Umbilical cord (tissue), 2 donors: ENCODE data around the gene SERF1B. TPM values are rescaled to one million over a fixed set of nuclear protein-coding genes. Genes with fewer than 3 reads are reported as not detected.
"Not testable (repeated sequence)": the region's sequence is repeated elsewhere in the genome, so short reads cannot be mapped to it uniquely, and the experiment has no call there.

ENCODE experiments used
- DNase-seq: peaks from one replicate; pipeline ENCODE4 v3.0.0-alpha.2; 2015; ENCODE audit warnings: low spot score
- total RNA-seq: library from RNA; depleted of rRNA; stranded (reverse); fragments of >200 nt; gene quantifications from one replicate; pipeline ENCODE4 v1.2.3, GENCODE V29; 2014; ENCODE audit warnings: low replicate concordance; ENCODE audit not compliant: insufficient read depth

Gene SERF1B
- 14.2 TPM for total RNA-seq

DNA sequence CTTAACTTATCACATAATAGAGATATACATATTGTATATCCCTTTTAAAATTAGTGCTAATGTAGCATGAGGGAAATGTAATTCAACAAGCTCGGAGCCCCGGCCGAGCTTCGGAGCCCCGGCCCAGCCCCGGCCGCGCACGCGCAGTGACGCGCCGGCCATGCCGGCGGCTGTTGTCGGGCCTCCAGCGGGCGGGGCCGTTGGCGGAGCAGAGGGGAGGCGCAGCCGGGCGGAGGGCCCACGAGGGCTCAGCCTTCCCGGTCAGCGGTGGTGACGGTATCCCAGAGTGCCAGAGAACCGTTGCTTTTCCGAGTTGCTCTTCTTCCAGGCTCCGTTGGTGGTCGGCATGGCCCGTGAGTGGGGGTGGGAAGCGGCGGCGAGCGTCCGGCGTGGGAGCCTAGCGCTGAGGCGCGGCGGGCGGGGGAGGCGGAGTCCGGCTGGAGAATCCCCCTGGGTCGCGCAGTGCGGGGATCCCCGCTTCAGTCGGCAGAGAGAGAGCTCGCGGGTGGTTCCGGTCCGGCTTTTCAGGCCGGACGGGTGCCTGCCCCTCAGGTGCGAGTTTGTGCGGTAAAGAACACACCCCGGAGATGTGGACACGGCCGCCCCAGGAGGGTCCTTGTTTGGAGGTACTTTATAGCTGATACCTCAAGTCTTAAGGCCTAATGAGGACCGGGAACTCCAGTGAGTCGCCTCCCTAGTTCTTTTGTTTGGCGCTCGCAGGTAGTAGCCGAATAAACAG lies at the start of gene SERF1B:
TSS of gene SERF1B (plus strand) at position 146 of the 739 bp plus-strand sequence. CDS start at position 347, 201 bp downstream.
- DNase-seq, result not testable (repeated sequence)

DNA sequence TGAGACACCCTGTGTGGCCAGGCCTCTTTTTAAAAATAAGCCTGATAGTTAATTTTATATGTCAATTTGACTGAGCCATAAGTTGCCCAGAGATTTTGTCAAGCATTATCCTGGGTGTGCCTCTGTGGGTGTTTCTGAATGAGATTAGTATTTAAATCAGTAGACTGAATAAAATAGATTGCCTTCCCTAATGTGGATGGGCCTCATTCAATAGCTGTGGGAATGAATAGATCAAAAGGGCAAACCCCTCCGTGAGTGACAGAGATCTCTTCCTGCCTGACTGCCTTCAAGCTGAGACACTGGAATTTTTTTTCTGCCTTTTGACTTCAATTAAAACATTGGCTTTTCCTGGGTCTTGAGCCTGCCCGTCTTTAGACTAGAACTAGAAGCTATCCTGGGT lies 33.3 kb upstream of the SERF1B start:
- not testable (repeated sequence) for DNase-seq

DNA sequence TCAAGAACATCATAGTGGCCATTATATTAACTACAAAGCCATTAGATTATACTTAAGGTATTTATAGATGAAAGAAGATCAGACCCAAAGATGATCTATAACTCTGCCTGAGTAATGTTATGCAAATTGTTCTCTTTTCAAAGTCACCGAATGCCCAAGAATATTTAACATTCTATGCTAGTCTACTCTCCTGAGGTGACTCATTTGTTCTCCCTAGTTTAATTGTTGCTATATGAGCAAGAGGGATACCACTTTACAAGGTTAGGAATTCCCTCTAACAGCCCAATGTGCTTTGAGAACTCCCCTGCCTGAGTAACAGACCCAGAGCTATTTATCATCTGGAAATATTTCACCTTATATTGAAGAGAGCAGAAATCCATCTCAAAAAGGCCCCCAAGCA lies 29.5 kb upstream of the SERF1B start:
- DNase-seq, result not testable (repeated sequence)

DNA sequence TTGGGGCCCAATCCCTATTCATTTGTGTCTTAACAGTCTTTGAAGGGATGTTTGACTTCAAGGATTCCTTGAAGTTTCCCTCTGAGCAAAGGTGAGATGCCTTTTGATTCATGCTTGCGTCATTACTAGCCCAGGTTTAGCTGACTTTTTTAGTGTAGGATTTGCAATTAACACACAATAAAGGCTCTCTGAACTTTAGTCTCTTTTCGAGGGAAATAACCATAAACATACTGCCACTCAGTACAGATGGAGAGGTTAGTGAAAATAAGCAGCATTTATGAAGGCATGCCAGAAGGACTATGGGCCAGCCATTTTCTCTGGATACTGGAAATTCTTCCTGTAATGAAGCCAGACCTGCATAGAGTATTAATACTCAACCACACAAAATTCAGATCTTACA lies 4.4 kb upstream of the SERF1B start:
- DNase-seq, result not testable (repeated sequence)

DNA sequence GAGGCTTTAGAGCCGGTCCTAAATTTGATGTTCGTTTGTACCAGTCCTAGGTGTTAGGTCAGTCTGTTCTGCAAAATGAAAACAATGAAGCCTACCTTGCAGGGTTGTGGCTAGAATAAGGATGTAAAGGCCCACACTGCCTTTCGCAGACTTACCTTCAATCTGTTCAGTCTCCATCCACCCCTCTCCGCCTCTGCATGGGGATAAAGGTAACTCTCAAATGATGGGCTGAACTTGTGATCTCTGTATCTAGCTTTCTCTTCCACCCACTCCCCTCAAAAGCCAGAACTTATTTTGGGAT lies 744 bp downstream of the SERF1B start:
- not testable (repeated sequence) for DNase-seq

DNA sequence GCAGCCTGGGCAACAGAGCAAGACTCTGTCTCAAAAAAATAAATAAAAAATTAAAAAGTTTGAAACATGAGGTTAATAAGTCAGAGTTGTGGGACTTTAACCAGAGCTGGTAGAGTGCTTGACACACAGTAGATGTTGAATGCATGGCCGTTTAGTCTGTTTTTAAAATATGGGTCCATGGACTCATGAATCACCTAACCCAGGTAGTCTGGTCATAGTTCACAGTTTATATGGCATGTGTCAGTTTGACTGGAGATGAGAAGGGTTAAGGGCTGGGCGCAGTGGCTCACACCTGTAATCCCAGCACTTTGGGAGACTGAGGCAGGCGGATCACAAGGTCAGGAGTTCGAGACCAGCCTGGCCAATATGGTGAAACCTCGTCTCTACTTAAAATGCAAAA lies 6.2 kb downstream of the SERF1B start:
- DNase-seq, result not testable (repeated sequence)

DNA sequence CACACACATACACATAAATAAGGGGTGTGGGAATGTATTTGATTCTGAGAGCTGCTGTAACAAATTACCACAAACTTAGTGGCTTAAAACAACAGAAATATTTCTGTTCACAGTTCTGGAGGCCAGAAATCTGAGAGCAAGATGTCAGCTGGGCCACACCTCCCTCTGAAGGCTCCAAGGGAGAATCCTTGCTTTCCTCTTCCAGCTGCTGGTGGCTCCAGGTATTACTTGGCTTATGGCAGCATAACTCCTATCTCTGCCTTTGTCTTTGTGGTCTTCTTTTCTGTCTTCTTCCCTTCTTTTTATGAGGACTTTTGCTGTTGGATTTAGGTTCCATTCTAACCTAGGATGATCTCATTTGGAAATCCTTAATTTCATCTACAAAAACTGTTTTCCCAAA lies 16.4 kb downstream of the SERF1B start:
- not testable (repeated sequence) for DNase-seq

DNA sequence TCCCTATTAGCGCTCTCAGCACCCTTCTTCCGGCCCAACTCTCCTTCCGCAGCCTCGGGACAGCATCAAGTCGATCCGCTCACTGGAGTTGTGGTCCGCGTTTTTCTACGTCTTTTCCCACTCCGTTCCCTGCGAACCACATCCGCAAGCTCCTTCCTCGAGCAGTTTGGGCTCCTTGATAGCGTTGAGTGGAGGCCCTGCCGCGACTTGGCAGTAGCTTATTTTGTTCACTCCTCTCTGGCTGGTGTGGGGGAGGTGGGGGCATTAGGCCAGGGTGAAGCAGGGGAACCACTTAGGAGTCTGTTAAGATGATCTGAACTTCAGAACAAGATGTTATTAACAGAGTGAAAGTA lies 24.7 kb downstream of the SERF1B start:
- DNase-seq, result not testable (repeated sequence)

DNA sequence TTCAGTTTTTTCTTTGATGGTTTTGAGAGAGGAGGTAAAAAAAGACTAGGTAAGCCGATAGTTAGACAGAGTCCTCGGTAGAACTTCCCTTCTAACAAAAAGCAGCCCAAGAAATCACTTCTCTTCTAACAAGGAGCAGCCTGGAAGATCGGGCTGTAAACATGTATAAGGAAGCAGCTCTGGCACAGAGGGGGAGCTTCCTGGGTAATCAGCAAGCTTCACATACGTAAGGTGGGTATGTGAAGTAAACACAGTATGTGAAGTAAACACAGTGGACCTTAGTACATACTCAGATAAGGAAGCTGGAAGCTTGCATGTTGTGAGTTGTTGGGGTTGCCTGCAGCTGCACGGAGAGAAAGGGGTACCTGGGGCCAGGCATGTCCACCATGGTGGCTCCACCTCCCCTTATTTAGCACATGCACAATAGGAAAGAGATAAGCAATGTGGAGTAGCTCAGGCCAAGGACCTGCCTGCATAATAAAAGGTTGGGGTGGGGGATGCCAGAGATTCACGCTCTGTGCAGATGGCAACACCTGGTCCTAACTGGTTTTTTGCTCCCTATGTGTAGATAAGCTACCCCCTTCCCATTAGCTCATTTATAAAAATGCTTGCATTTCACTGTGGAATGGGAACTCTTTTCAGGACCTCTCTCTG lies 31.4 kb downstream of the SERF1B start:
- not testable (repeated sequence) for DNase-seq

DNA sequence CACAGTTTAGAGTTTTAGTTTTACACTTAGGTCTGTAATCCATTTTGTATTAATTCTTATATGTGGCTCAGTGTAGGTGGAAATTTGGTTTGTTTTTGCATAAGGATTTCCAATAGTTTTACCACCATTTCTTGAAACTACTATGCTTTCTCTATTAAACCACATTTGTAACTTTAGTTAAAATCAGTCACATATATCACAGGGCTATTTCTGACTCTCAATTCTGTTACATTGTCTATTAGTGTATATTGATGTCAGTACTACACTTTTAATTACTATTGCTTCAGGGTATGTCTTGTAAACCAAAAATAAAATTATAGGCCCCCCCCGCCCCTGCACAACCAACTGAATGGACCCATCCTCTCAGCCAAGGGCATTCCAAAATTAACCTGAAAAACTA lies 32.1 kb downstream of the SERF1B start:
- not testable (repeated sequence) for DNase-seq

DNA sequence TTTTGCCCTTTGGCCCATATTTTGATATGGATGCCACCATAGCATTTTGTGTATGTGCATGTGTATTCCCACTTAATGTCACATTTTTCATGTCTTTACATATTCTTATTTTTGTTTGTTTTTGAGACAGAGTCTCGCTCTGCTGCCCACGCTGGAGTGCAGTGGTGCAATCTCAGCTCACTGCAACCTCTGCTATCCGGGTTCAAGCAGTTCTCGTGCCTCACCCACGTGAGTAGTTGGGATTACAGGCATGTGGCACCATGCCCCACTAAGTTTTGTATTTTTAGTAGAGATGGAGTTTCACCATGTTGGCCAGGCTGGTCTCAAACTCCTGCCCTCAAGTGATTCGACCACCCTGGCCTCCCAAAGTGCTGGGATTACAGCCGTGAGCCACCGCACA lies 52.6 kb downstream of the SERF1B start:
- DNase-seq, result not testable (repeated sequence)

DNA sequence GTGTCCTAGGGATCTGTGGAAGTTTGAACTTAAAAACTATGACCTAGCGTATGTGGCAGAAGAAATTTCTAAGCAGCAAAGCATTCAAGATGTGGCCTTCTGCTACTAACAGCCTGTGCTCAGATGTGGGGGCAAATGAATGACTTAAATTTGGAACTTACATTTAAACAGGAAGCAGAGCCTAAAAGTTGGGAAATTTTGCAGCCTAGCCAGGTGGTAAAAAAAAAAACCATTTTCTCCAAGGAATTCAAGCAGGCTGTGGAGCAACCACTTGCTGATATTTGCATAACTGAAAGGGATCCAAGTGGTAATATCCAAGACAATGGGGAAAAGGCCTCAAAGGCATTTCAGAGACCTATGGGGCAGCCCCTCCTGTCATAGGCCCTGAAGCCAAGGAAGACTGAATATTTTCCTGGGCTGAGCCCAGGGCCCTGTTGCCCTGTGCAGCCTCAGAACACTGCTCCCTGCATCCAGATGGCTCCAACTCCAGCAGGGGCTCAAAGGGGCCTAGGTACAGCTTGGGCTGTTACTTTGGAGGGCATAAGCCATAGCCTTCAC lies 63.9 kb downstream of the SERF1B start:
- DNase-seq, result not testable (repeated sequence)

DNA sequence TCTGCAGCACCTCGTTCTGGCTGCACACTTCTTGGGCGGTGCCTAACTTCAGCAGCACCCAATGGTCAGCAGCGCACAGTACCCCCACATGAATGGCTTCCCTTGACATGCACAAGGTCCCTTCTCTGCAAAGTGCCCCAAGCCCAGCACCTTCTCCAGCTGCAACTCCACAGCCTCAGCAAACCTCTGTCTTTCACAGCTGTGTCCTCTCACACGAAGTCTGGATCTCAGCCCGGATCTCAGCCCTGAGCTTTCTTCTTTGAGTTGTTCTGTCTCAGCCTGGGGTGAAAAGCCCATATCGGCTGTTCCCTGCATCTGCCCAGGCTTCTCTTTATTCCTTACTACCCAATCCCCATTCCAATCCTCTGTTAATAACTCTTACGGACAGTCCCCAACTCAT lies 66.7 kb downstream of the SERF1B start:
- DNase-seq, result not testable (repeated sequence)

Other genes with a start within 250 kb of the SERF1B start
- 96.5 TPM for gene SMN2, start 24.4 kb downstream of the SERF1B start, total RNA-seq